ENCODE results near the gene THSD8.

THSD8 gene

GRCh38 chr19:12779162-12779993 is 22.5 kb upstream of the THSD8 start:
- DNase-seq (ENCODE audit: low read depth) = no peak

GRCh38 chr19:12782174-12782423 is 19.8 kb upstream of the THSD8 start:
- no peak for DNase-seq (ENCODE audit: low read depth)

- DNase-seq (ENCODE audit: low read depth) = peak; percentile 85
These were observed 19.2 kb upstream of the THSD8 start for GRCh38 chr19:12782424-12783290.

GRCh38 chr19:12783291-12783848 is 18.5 kb upstream of the THSD8 start:
- no peak for DNase-seq (ENCODE audit: low read depth)

- no peak for DNase-seq (ENCODE audit: low read depth)
These were observed 17.9 kb upstream of the THSD8 start for GRCh38 chr19:12783849-12784393.

- no peak for DNase-seq (ENCODE audit: low read depth)
These were observed 17.4 kb upstream of the THSD8 start for GRCh38 chr19:12784394-12784870.

GRCh38 chr19:12784871-12785430 is 16.9 kb upstream of the THSD8 start:
- no peak for DNase-seq (ENCODE audit: low read depth)

- no peak for DNase-seq (ENCODE audit: low read depth)
These were observed 16.3 kb upstream of the THSD8 start for GRCh38 chr19:12785431-12786031.

- DNase-seq (ENCODE audit: low read depth) = no peak
These were observed 15.6 kb upstream of the THSD8 start for GRCh38 chr19:12786141-12786870.

GRCh38 chr19:12786952-12787351 is 14.9 kb upstream of the THSD8 start:
- no peak for DNase-seq (ENCODE audit: low read depth)

- no peak for DNase-seq (ENCODE audit: low read depth)
These were observed 14.4 kb upstream of the THSD8 start for GRCh38 chr19:12787458-12787857.

- no peak for DNase-seq (ENCODE audit: low read depth)
These were observed 13.7 kb upstream of the THSD8 start for GRCh38 chr19:12788042-12788681.

- DNase-seq (ENCODE audit: low read depth) = peak; percentile 51
These were observed 13.2 kb upstream of the THSD8 start for GRCh38 chr19:12788682-12789097.

- no peak for DNase-seq (ENCODE audit: low read depth)
These were observed 12.6 kb upstream of the THSD8 start for GRCh38 chr19:12789098-12789903.

- DNase-seq (ENCODE audit: low read depth) = peak; percentile 86
These were observed 11.8 kb upstream of the THSD8 start for GRCh38 chr19:12789904-12790619.

- no peak for DNase-seq (ENCODE audit: low read depth)
These were observed 11.1 kb upstream of the THSD8 start for GRCh38 chr19:12790628-12791344.

- peak; percentile 96 for DNase-seq (ENCODE audit: low read depth)
These were observed 10.4 kb upstream of the THSD8 start, which contains the start of gene JUNB for GRCh38 chr19:12791345-12792050. TSS of gene JUNB (plus strand) at chr19:12791486. CDS start at chr19:12791772, 286 bp downstream.
